ENCODE data around the gene DEPDC5.
A peak's percentile ranks its signal among the peaks of the same experiment; 100 is the strongest.

The DEPDC5 gene

DNA sequence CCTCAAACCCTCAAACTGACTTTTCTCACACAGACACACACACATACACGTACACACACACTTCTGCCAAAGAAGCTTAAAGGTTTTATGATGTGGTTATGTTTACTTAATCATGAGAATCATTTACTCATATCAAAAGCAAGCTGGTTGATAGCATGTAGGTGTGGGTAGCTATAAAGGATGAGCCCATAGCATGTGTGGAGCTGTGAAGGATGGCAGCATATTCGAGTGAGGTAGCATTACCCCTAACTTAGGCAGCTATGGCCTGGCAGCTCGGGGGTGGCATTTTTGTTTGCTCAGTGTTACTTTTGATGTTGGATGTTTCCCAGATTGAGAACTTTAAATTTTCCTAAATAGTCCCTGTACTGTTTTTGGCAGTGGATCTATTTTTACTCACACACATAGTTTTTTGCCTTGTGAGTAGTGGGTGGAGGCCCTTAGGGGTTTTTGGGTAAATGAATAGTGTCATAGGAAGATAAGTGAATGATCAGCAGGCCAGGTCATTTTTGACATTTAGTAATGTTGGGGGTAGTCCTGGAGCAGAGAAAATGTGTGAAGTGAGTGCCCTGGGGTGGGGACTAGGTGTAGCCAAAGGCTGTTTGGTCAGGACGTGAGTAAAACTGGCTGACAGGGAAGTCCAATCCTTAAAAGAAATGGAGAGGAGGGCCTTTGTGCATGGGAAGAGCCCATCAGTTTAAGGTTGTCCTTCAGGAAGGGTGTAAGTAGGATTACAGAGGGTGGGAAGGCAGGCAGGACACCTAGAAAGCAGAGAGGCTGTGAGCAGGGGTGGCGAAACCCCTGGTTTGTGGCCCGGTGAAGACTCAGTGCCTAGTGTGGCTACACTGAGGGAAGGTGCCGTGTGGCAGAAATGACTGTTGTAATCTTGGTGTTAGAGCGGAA lies 197.6 kb downstream of the DEPDC5 start:
- DNase-seq = peak; percentile 63 to 68

DNA sequence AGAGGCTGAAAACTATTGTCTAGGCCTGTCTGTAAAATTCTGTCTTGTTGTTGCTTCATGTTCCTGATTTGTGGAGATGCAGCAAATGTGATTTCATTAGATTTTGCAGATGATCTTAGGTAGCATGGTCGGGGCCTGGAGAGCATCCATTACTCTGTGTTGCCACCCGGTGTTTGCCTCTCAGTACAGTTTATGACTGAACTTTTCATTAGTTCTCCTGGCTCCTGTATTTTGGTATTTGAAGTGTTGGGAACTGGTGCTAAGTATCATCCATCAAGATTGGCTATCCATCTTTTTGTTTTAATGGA lies 198.2 kb downstream of the DEPDC5 start:
- no peak for DNase-seq

DNA sequence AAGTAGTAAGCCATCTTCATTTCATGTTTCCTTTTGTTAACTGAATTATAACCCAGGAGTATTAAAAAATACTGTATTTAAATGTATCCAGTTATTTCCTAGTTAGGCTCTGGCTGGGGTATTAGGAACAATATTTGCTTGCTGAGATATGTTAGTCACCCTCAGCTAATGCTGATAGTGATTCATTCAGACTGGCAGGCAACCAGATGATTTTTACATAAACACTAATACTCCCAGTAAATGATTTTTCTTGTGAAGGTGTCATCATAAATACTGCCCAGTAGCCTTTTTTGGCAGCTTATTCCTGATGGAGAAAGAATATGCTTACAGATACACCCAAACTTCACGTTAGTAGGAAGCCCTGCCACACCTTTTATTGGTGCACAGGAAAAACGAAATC lies 198.7 kb downstream of the DEPDC5 start:
- DNase-seq = no peak

DNA sequence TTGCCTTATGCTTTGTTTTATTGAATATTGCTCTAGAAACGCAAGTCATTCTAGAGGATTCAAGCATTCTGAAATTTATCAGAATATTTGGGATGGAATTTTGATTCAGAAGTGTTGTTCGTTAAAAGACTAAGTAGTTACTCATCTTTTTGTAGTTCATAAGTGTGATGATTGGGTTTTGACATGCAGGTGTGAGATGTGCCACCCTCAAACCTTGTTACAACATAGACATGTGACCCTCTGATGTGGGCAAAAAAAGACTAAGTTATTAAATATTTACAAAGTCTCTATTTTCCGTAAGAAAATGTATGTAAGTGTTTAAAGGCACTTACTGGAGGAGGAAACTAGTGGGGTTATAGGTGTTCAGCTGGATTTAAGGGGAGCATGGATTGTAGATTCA lies 199.4 kb downstream of the DEPDC5 start:
- no peak for DNase-seq

DNA sequence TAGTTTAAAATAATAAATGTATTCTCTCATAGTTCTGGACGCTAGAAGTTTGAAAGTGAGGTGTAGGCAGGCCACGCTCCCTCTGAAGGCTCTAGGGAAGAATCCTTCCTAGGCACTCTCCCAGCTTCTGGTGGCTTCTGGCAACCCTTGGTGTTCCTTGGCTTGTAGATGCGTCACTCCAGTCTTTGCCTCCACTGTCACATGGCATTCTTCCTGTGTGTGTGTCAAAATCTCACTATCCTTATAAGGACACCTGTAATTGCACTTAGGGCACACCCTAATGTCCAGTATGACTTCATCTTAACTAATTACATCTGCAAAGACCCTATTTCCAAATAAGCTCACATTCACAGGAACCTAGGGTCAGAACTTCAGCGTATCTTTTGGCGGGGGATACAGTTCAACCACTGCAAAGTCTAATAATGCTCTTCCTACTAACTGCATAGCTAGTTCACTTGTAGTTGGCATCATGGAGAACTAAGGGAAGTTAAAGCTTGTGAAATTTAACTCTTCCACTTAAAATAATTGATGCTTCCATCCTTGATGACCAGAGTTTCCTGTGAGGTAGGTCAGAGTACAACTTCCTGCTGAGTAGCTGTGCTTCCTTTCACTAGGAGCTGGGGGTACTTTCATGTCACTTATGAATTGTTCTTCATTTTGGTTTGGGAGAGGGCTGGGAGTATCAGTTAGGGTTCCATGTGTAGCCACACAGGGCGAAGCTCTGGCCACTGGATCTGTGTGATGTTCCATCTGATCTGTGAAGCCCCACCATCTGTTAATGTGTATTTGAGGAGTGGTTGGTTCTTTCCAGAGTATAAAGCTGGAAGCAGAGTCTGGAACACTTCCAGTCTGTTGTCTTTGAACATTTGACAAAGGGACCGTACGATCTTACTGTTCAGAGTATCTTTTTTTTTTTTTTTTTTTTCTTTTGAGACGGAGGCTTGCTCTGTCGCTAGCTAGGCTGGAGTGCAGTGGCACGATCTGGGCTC lies 201.0 kb downstream of the DEPDC5 start:
- no peak for DNase-seq

DNA sequence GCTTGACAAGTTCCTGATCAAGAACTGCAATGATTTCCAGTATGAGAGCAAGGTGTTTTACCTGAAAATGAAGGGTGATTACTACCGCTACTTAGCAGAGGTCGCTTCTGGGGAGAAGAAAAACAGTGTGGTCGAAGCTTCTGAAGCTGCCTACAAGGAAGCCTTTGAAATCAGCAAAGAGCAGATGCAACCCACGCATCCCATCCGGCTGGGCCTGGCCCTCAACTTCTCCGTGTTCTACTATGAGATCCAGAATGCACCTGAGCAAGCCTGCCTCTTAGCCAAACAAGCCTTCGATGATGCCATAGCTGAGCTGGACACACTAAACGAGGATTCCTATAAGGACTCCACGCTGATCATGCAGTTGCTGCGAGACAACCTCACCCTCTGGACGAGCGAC lies 202.5 kb downstream of the DEPDC5 start:
- no peak for DNase-seq
